Kasumi-1 (cell line): ENCODE data around the gene APOBEC3G.

ENCODE experiments used
- DNase-seq, 2 experiments: peaks; one replicate each; lab custom pipeline; 2025; lab: John Stamatoyannopoulos, UW

The APOBEC3G gene

GRCh38 chr22:39123751-39124581 lies 46.9 kb downstream of the APOBEC3G start:
- no peak for DNase-seq

- no peak for DNase-seq
Measured at GRCh38 chr22:39125622-39126021, 48.5 kb downstream of the APOBEC3G start.

GRCh38 chr22:39128508-39128907 lies 51.4 kb downstream of the APOBEC3G start:
- no peak for DNase-seq

- DNase-seq = no peak
Measured at GRCh38 chr22:39129081-39129480, 52.0 kb downstream of the APOBEC3G start.

- DNase-seq = no peak
Measured at GRCh38 chr22:39129746-39130145, 52.7 kb downstream of the APOBEC3G start.

GRCh38 chr22:39130152-39130704 lies 53.2 kb downstream of the APOBEC3G start:
- no peak for DNase-seq

- no peak for DNase-seq
Measured at GRCh38 chr22:39130892-39131855, 54.1 kb downstream of the APOBEC3G start.

GRCh38 chr22:39132281-39132680 lies 55.2 kb downstream of the APOBEC3G start:
- DNase-seq = no peak

GRCh38 chr22:39132871-39133524 lies 55.9 kb downstream of the APOBEC3G start:
- DNase-seq = no peak

- DNase-seq = no peak
Measured at GRCh38 chr22:39133871-39134270, 56.8 kb downstream of the APOBEC3G start.

- no peak for DNase-seq
Measured at GRCh38 chr22:39134366-39135091, 57.5 kb downstream of the APOBEC3G start.

GRCh38 chr22:39135092-39135896 lies 58.2 kb downstream of the APOBEC3G start:
- peak; percentile 7 to 19 for DNase-seq

GRCh38 chr22:39136317-39136716 lies 59.2 kb downstream of the APOBEC3G start:
- DNase-seq = no peak
